CD4-positive, alpha-beta T cell treated with Interleukin-2 at 100 ng/mL for 4 hours (primary cell): ENCODE measurements around the gene HINT3.
"Not testable (repeated sequence)": the region's sequence is repeated elsewhere in the genome, so short reads cannot be mapped to it uniquely, and the experiment has no call there.

Experiments used
- DNase-seq: peaks from one replicate; pipeline ENCODE4 v3.0.0-alpha.2; 2020; ENCODE audit warnings: low spot score

HINT3 gene

GRCh38 chr6:125962900-125963497 is 6.4 kb downstream of the HINT3 start:
- no peak for DNase-seq

- no peak for DNase-seq
Observed at GRCh38 chr6:125963817-125964216, 7.2 kb downstream of the HINT3 start.

GRCh38 chr6:125966569-125966968 is 10.0 kb downstream of the HINT3 start:
- DNase-seq = no peak

- no peak for DNase-seq
Observed at GRCh38 chr6:125968493-125968892, 11.9 kb downstream of the HINT3 start.

GRCh38 chr6:125970760-125971159 is 14.2 kb downstream of the HINT3 start:
- no peak for DNase-seq

- not testable (repeated sequence) for DNase-seq
Observed at GRCh38 chr6:125972478-125972877, 15.9 kb downstream of the HINT3 start.

- DNase-seq = peak; percentile 58
Observed at GRCh38 chr6:125974214-125974866, 17.8 kb downstream of the HINT3 start.

GRCh38 chr6:125979101-125979500 is 22.5 kb downstream of the HINT3 start:
- DNase-seq = no peak

GRCh38 chr6:125981571-125982185 is 25.1 kb downstream of the HINT3 start:
- DNase-seq = no peak

- no peak for DNase-seq
Observed at GRCh38 chr6:125983246-125983945, 26.8 kb downstream of the HINT3 start.

- DNase-seq = no peak
Observed at GRCh38 chr6:125984311-125984710, 27.7 kb downstream of the HINT3 start.

- DNase-seq = no peak
Observed at GRCh38 chr6:125985522-125985921, 29.0 kb downstream of the HINT3 start.

- DNase-seq = no peak
Observed at GRCh38 chr6:125985979-125986300, 29.4 kb downstream of the HINT3 start.

- peak; percentile 82 for DNase-seq
Observed at GRCh38 chr6:125986301-125987025, 29.9 kb downstream of the HINT3 start, which contains the start of gene TRMT11. TRMT11 (plus strand) TSS chr6:125986540; CDS start chr6:125986551, 11 bp downstream.

- peak; percentile 32 for DNase-seq
Observed at GRCh38 chr6:125987026-125987617, 30.6 kb downstream of the HINT3 start.

GRCh38 chr6:125988280-125988679 is 31.7 kb downstream of the HINT3 start:
- DNase-seq = no peak

- DNase-seq = no peak
Observed at GRCh38 chr6:125989631-125990030, 33.1 kb downstream of the HINT3 start.

GRCh38 chr6:125991653-125992052 is 35.1 kb downstream of the HINT3 start:
- no peak for DNase-seq

GRCh38 chr6:125994670-125995488 is 38.3 kb downstream of the HINT3 start:
- no peak for DNase-seq

GRCh38 chr6:125995972-125996580 is 39.5 kb downstream of the HINT3 start:
- DNase-seq = peak; percentile 77
